A673 (cell line): ENCODE results near the gene APOBEC3F. TPM values are rescaled to one million over a fixed set of nuclear protein-coding genes. Genes with fewer than 3 reads are reported as not detected.

Experiments used
- BruUV-seq: library from RNA; stranded (reverse); fragments of 400-500 nt; replicated peaks from 2 replicates; lab custom pipeline; 2021; lab: Mats Ljungman, UMichigan
- CTCF ChIA-PET: fragments of 300-600 bp; sonication (Branson Sonifier 250); formaldehyde crosslinking; loops from one replicate; lab custom pipeline; 2022; ENCODE audit warnings: antibody characterized with exemption; lab: Charles Lee
- POLR2A ChIA-PET: fragments of 300-600 bp; sonication (Branson Sonifier 250); formaldehyde crosslinking; loops from one replicate; lab custom pipeline; 2022; ENCODE audit warnings: antibody characterized with exemption; ENCODE audit not compliant: low non-redundant PET; lab: Charles Lee
- DNase-seq: peaks from one replicate; pipeline ENCODE4 v3.0.0-alpha.2; 2015; ENCODE audit warnings: low spot score
- H3K27ac ChIP-seq: fragments of 200-600 bp; sonication (generic); 2 replicates; pipeline ENCODE4 v1.5.1; 2016; ENCODE audit warnings: mixed run types, low read depth, mild to moderate bottlenecking, mixed read lengths, antibody characterized with exemption, low read length; ENCODE audit not compliant: poor library complexity, severe bottlenecking
- H3K27me3 ChIP-seq: fragments of 200-600 bp; sonication (generic); replicated peaks from 2 replicates; pipeline ENCODE4 v1.6.1; 2017; ENCODE audit warnings: mixed run types, low read depth, mild to moderate bottlenecking, mixed read lengths, antibody characterized with exemption, low read length; ENCODE audit not compliant: insufficient read depth, poor library complexity
- H3K36me3 ChIP-seq: fragments of 200-600 bp; sonication (generic); 2 replicates; pipeline ENCODE4 v1.6.1; 2016; ENCODE audit warnings: mixed run types, mild to moderate bottlenecking, mixed read lengths, antibody characterized with exemption, low read length; ENCODE audit not compliant: insufficient read depth, poor library complexity, severe bottlenecking
- H3K4me1 ChIP-seq: fragments of 200-600 bp; sonication (generic); 2 replicates; pipeline ENCODE4 v1.6.1; 2017; ENCODE audit warnings: mixed run types, mild to moderate bottlenecking, mixed read lengths, antibody characterized with exemption, low read length; ENCODE audit not compliant: insufficient read depth, poor library complexity, severe bottlenecking
- H3K4me3 ChIP-seq: fragments of 200-600 bp; sonication (generic); 2 replicates; pipeline ENCODE4 v1.5.1; 2016; ENCODE audit warnings: low read depth, mixed run types, mild to moderate bottlenecking, mixed read lengths, low read length; ENCODE audit not compliant: poor library complexity, severe bottlenecking
- H3K9me3 ChIP-seq: fragments of 200-600 bp; sonication (generic); 2 replicates; pipeline ENCODE4 v1.6.1; 2016; ENCODE audit warnings: mixed run types, low read depth, mild to moderate bottlenecking, mixed read lengths, antibody characterized with exemption, low read length; ENCODE audit not compliant: poor library complexity, severe bottlenecking
- EZH2 ChIP-seq: fragments of 200-600 bp; sonication (generic); IDR thresholded peaks from 2 replicates; pipeline ENCODE4 v1.6.1; 2017; ENCODE audit warnings: borderline replicate concordance, low read depth, mild to moderate bottlenecking, mixed read lengths, antibody characterized with exemption, low read length; ENCODE audit not compliant: poor library complexity, severe bottlenecking
- intact Hi-C: fragments of 100-400 bp; cut with micrococcal nuclease; formaldehyde crosslinking; loops from one replicate; pipeline ENCODE4 v1.10.0; 2022; ENCODE audit not compliant: unreplicated experiment
- total RNA-seq: library from RNA; stranded (reverse); gene quantifications from 2 replicates; pipeline ENCODE4 v1.2.3, GENCODE V29; 2021
- TF ChIP-seq, protein P1 (sequence below): fragments of 300-800, 200-600 bp; sonication (generic); conservative IDR thresholded peaks from 2 replicates; pipeline ENCODE4 v1.5.1; 2017; ENCODE audit warnings: low read depth, mild to moderate bottlenecking, antibody characterized with exemption, low read length, moderate library complexity, mixed read lengths

Gene APOBEC3F
- total RNA-seq, 1 experiment from 2014 or later: 4.5 TPM

DNA sequence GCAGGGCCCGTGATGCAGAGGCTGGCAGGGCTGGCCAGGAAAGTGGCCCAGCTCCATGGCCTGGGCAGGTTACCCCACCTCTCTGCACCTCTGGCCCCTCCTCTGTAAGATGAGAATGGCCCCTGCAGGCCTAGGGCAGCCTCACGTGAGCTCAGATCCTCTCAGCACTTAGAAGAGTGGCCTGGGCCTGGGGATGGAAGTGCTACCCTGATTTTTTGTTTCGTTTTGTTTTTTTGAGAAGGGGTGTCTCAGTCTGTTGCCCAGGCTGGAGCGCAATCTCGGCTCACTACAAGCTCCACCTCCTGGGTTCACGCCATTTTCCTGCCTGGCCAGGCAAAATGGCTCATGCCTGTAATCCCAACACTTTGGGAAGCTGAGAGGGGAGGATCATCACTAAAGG, 57.4 kb downstream of the APOBEC3F start:
- Histone ChIP-seq H3K4me3 (no peak overlapping the region), H3K4me1 (no peaks in the 10 kb centered on the region), H3K27me3 (no peaks in the 10 kb centered on the region), H3K9me3 (no peaks in the 10 kb centered on the region), H3K27ac (no peak overlapping the region), H3K36me3 (no peaks in the 10 kb centered on the region)
- no TSS peak for BruUV-seq
- DNase-seq: no peak
- ChIA-PET CTCF (no interaction called here), POLR2A (no interaction called here)
- TF ChIP-seq, protein P1, sequence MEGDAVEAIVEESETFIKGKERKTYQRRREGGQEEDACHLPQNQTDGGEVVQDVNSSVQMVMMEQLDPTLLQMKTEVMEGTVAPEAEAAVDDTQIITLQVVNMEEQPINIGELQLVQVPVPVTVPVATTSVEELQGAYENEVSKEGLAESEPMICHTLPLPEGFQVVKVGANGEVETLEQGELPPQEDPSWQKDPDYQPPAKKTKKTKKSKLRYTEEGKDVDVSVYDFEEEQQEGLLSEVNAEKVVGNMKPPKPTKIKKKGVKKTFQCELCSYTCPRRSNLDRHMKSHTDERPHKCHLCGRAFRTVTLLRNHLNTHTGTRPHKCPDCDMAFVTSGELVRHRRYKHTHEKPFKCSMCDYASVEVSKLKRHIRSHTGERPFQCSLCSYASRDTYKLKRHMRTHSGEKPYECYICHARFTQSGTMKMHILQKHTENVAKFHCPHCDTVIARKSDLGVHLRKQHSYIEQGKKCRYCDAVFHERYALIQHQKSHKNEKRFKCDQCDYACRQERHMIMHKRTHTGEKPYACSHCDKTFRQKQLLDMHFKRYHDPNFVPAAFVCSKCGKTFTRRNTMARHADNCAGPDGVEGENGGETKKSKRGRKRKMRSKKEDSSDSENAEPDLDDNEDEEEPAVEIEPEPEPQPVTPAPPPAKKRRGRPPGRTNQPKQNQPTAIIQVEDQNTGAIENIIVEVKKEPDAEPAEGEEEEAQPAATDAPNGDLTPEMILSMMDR: no peak
- TF ChIP-seq EZH2: no peak
- intact Hi-C loops: no loop called here

DNA sequence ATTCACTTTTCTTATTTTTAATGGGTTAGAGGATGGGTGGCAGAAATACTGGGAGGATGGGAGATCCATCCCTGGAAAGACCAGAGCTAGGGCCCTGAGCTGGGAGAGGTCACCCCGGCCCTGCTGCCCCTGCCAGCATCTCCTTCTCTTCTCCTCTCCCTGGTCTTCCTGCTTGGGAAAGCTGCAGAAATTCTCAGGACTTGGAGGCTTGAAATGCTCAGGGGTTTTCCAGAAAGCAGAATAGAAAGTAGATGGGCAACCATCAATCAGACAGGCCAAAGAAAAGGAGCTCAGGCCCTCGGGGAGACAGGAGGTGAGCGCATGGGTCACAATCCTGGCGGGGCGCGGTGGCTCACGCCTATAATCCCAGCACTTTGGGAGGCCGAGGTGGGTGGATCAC, 57.9 kb downstream of the APOBEC3F start:
- intact Hi-C loops: no loop called here
- Histone ChIP-seq H3K9me3 (no peaks in the 10 kb centered on the region), H3K4me1 (no peaks in the 10 kb centered on the region), H3K4me3 (no peak overlapping the region), H3K36me3 (no peaks in the 10 kb centered on the region), H3K27ac (no peak overlapping the region), H3K27me3 (no peaks in the 10 kb centered on the region)
- ChIA-PET POLR2A (no interaction called here), CTCF (interaction anchor here (0.6 kb wide), 1 partner anchor 330 kb away, joined by 3 read pairs; no protein-coding TSS in a partner anchor)
- no TSS peak for BruUV-seq
- TF ChIP-seq, protein P1: no peak
- no peak for TF ChIP-seq EZH2
- DNase-seq: no peak

DNA sequence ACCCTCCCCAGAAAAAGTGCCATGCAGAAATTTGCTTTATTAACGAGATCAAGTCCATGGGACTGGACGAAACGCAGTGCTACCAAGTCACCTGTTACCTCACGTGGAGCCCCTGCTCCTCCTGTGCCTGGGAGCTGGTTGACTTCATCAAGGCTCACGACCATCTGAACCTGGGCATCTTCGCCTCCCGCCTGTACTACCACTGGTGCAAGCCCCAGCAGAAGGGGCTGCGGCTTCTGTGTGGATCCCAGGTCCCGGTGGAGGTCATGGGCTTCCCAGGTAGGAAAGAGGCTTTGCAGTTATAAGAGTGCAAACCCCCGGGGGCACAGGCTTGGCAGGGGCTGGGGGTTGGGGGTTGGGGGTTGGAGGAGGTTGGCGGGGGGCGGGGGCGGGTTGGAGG, 60.6 kb downstream of the APOBEC3F start:
- intact Hi-C loops: no loop called here
- no peak for TF ChIP-seq EZH2
- TF ChIP-seq, protein P1: no peak
- Histone ChIP-seq H3K27me3 (no peaks in the 10 kb centered on the region), H3K9me3 (no peaks in the 10 kb centered on the region), H3K4me3 (no peak overlapping the region), H3K4me1 (no peaks in the 10 kb centered on the region), H3K36me3 (no peaks in the 10 kb centered on the region), H3K27ac (no peak overlapping the region)
- BruUV-seq: no TSS peak
- POLR2A ChIA-PET: no interaction called here
- no peak for DNase-seq
- CTCF ChIA-PET: no interaction called here
